GM12878 (cell line): ENCODE measurements around the gene ANLN. TPM values are rescaled to one million over a fixed set of nuclear protein-coding genes. Genes with fewer than 3 reads are reported as not detected.

Experiments used
- ATAC-seq: fragments of 200-7000 bp; cut with Tn5 transposase; 3 replicates; pipeline ENCODE4 v1.9.1; 2020; ENCODE audit warnings: mild to moderate bottlenecking, moderate library complexity
- BruUV-seq: library from RNA; stranded (reverse); fragments of 400-500 nt; replicated peaks from 2 replicates; lab custom pipeline; 2021; lab: Mats Ljungman, UMichigan
- CTCF ChIA-PET: fragments of 300-600 bp; sonication (Branson Sonifier 250); formaldehyde crosslinking; extraction: SDS; loops from one replicate; lab custom pipeline; 2021; ENCODE audit warnings: inconsistent platforms; lab: Yijun Ruan, JAX
- POLR2A ChIA-PET: fragments of 350-600 bp; formaldehyde crosslinking; extraction: SDS; loops from one replicate; lab custom pipeline; 2021; ENCODE audit warnings: inconsistent platforms; lab: Charles Lee
- RAD21 ChIA-PET: fragments of 300-600 bp; sonication (Branson Sonifier 250); formaldehyde crosslinking; loops from one replicate; lab custom pipeline; 2023; ENCODE audit warnings: antibody characterized with exemption; ENCODE audit not compliant: unreplicated experiment; lab: Charles Lee
- SMC1A ChIA-PET: fragments of 300-600 bp; sonication (Branson Sonifier 250); formaldehyde crosslinking; loops from one replicate; lab custom pipeline; 2023; ENCODE audit not compliant: unreplicated experiment, uncharacterized antibody; lab: Charles Lee
- DNase-seq: peaks from one replicate; pipeline ENCODE4 v3.0.0-alpha.2; 2011; ENCODE audit warnings: low read depth, low spot score
- FAIRE-seq: peaks from 3 replicates; lab custom pipeline; 2011; peaks lifted over from hg19 to GRCh38; lab: Jason Lieb, UNC
- H2AFZ ChIP-seq: 2 replicates; pipeline ENCODE4 v1.6.0; 2011; ENCODE audit warnings: low read depth, low read length, control low read depth; ENCODE audit not compliant: control insufficient read depth
- H3K27ac ChIP-seq: 2 replicates; pipeline ENCODE4 v1.5.1; 2011; ENCODE audit warnings: control low read depth; ENCODE audit not compliant: control insufficient read depth, insufficient read depth
- H3K27me3 ChIP-seq, 2 experiments: replicated peaks in 1 of 2; 2 replicates each; pipeline versions ENCODE4 v1.6.0 to v1.6.1; 2011; ENCODE audit warnings: low read length in 1 of 2; ENCODE audit not compliant: control insufficient read depth in 2 of 2, insufficient read depth in 2 of 2
- H3K36me3 ChIP-seq, 2 experiments: 2 replicates each; pipeline ENCODE4 v1.5.1; 2011; ENCODE audit warnings: low read length in 1 of 2; ENCODE audit not compliant: control insufficient read depth in 2 of 2, insufficient read depth in 2 of 2
- H3K4me1 ChIP-seq: 2 replicates; pipeline ENCODE4 v1.6.1; 2011; ENCODE audit warnings: mild to moderate bottlenecking, low read length, moderate library complexity, mixed read lengths; ENCODE audit not compliant: control insufficient read depth, insufficient read depth
- H3K4me2 ChIP-seq: 2 replicates; pipeline ENCODE4 v1.6.0; 2011; ENCODE audit warnings: control low read depth; ENCODE audit not compliant: control insufficient read depth, insufficient read depth
- H3K4me3 ChIP-seq: fragments of 200-600 bp; sonication (generic); 2 replicates; pipeline ENCODE4 v1.5.1; 2016
- H3K79me2 ChIP-seq: 2 replicates; pipeline ENCODE4 v1.6.0; 2011; ENCODE audit warnings: low read length; ENCODE audit not compliant: control insufficient read depth, insufficient read depth
- H3K9ac ChIP-seq: 2 replicates; pipeline ENCODE4 v1.8.0; 2011; ENCODE audit warnings: low read length, control low read depth, mixed read lengths; ENCODE audit not compliant: control insufficient read depth, insufficient read depth
- H3K9me3 ChIP-seq: replicated peaks from 3 replicates; pipeline ENCODE4 v1.5.1; 2011; ENCODE audit warnings: mild to moderate bottlenecking, low read length; ENCODE audit not compliant: control insufficient read depth, insufficient read depth
- H4K20me1 ChIP-seq: 2 replicates; pipeline ENCODE4 v1.6.0; 2011; ENCODE audit not compliant: control insufficient read depth, insufficient read depth
- BMI1 ChIP-seq: fragments of 450-650 bp; IDR thresholded peaks from 2 replicates; pipeline ENCODE4 v1.6.1; 2016; ENCODE audit warnings: mild to moderate bottlenecking, moderate library complexity, borderline replicate concordance
- ETV6 ChIP-seq, 2 experiments: fragments of 450-650 bp in 1 of 2; IDR thresholded peaks in 1 of 2; conservative IDR thresholded peaks in 1 of 2; 2 replicates each; pipeline ENCODE4 v1.6.1; 2014; ENCODE audit warnings: antibody characterized with exemption in 1 of 2, borderline replicate concordance in 1 of 2, low read depth in 1 of 2, mild to moderate bottlenecking in 1 of 2, moderate library complexity in 1 of 2
- HDAC2 ChIP-seq: fragments of 200-600 bp; sonication (generic); IDR thresholded peaks from 2 replicates; pipeline ENCODE4 v1.6.1; 2017
- HDAC6 ChIP-seq: fragments of 200-600 bp; sonication (generic); IDR thresholded peaks from one replicate; pipeline ENCODE4 v1.8.0; 2017; ENCODE audit warnings: antibody characterized with exemption; ENCODE audit not compliant: unreplicated experiment
- SMAD1 ChIP-seq: fragments of 450-650 bp; IDR thresholded peaks from 2 replicates; pipeline ENCODE4 v1.6.1; 2018; ENCODE audit warnings: mild to moderate bottlenecking, low read depth; ENCODE audit not compliant: partially characterized antibody
- SMARCA5 ChIP-seq: fragments of 450-650 bp; IDR thresholded peaks from 2 replicates; pipeline ENCODE4 v1.6.1; 2017; ENCODE audit warnings: mild to moderate bottlenecking
- SMC3 ChIP-seq: IDR thresholded peaks from 2 replicates; pipeline ENCODE4 v1.6.1; 2011; ENCODE audit warnings: low read length, improper control_type of control experiment, borderline replicate concordance
- TBL1XR1 ChIP-seq: IDR thresholded peaks from 2 replicates; pipeline ENCODE4 v1.6.1; 2012; ENCODE audit warnings: low read depth, low read length, improper control_type of control experiment
- WGBS: methylation state at CpG from one replicate; pipeline ENCODE4 v1.1.6; 2016; ENCODE audit warnings: low lambda C conversion rate; ENCODE audit not compliant: insufficient replicate concordance, insufficient coverage; ENCODE audit errors: missing lambda C conversion rate; 5-methylcytosine and 5-hydroxymethylcytosine counted together
- in situ Hi-C: fragments of 300-500 bp; cut with MboI; formaldehyde crosslinking; loops from 9 replicates; pipeline ENCODE4 v1.14.3; 2018; ENCODE audit warnings: mixed read lengths
- intact Hi-C: fragments of 100-400 bp; cut with micrococcal nuclease; formaldehyde crosslinking; loops from one replicate; pipeline ENCODE4 v1.14.2; 2022; ENCODE audit not compliant: unreplicated experiment
- polyA plus RNA-seq, 11 experiments: library from polyadenylated mRNA; depleted of rRNA in 4 of 11; unstranded in 6 of 11; stranded (reverse) in 5 of 11; fragments of >200 nt; fragmentation: Nextera tagmentation in 4 of 11; fragmentation: Illumina TruSeq in 1 of 11; extraction: Ambion mirVana in 4 of 11; extraction: Trizol in 1 of 11; gene quantifications; 1 replicate in 1 of 11; 2 replicates in 10 of 11; pipeline versions ENCODE4 v1.2.1 to v1.2.3, GENCODE V29; 2011 to 2016; ENCODE audit warnings: inconsistent platforms in 2 of 11, missing spikeins in 2 of 11, low read depth in 1 of 11
- total RNA-seq, 4 experiments: library from RNA; depleted of rRNA in 3 of 4; stranded (reverse); fragments of >200 nt in 3 of 4; fragmentation: Illumina TruSeq in 1 of 4; extraction: Trizol in 1 of 4; gene quantifications; 2 replicates each; pipeline versions ENCODE4 v1.2.1 to v1.2.3, GENCODE V29; 2013 to 2021
- TF ChIP-seq, protein P1 (sequence below): fragments of 450-650 bp; IDR thresholded peaks from 2 replicates; pipeline ENCODE4 v1.6.1; 2018; ENCODE audit warnings: borderline replicate concordance, mild to moderate bottlenecking; ENCODE audit not compliant: partially characterized antibody
- TF ChIP-seq, protein P2 (sequence below): fragments of 450-650 bp; formaldehyde crosslinking; IDR thresholded peaks from 2 replicates; pipeline ENCODE4 v1.5.0; 2022; ENCODE audit warnings: mild to moderate bottlenecking, missing genetic modification characterization
- TF ChIP-seq, protein P3 (sequence below): IDR thresholded peaks from 2 replicates; pipeline ENCODE4 v1.6.1; 2012; ENCODE audit warnings: low read depth, low read length, improper control_type of control experiment
- TF ChIP-seq, protein P4 (sequence below): IDR thresholded peaks from 2 replicates; pipeline ENCODE4 v1.6.1; 2012; ENCODE audit warnings: mild to moderate bottlenecking, low read depth, low read length

ANLN gene
- total and polyA plus RNA-seq, 10 of the 15 experiments (the other 5 are each of a cell fraction or from before 2014, with no cell fraction given), result 9.5 to 32.1 (median 24.2) TPM

DNA sequence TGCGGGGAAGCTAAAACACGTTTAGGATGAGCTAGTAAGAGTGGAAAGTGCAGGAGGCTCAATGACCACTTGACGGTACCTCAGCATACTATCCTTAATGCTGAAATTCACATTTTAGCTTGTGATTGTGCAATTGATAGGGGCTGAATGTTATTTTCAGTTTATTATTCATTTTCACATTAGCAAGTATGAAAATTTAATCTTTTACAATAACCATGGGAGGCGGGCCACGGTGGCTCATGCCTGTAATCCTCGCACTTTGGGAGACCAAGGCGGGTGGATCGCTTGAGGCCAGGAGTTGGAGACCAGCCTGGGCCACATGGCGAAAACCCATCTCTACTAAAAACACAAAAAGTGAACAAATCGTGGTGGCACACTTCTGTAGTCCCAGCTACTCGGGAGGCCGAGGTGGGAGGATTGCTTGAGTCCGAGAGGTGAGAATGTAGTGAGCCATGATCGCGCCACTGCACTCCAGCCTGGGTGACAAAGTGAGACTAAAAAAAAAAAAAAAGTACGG, 22.0 kb upstream of the ANLN start:
- ChIA-PET CTCF (interaction anchor here (0.6 to 2.9 kb wide), 19 partner anchors 10 to 834 kb away, joined by 3 to 24 read pairs (median 4); partner anchors contain the start of gene ANLN), POLR2A (interaction anchor here (1.2 kb wide), 1 partner anchor 23 kb away, joined by 4 read pairs; no protein-coding TSS in a partner anchor), SMC1A (interaction anchor here (0.6 to 2.0 kb wide), 4 partner anchors 10 to 25 kb away, joined by 3 to 7 read pairs (median 4); no protein-coding TSS in a partner anchor), RAD21 (interaction anchor here (0.7 to 0.9 kb wide), 2 partner anchors 26 to 382 kb away, joined by 3 to 4 read pairs; no protein-coding TSS in a partner anchor)
- peak overlapping the region; percentile 76 for H3K4me3 ChIP-seq
- H3K4me2 ChIP-seq, result peak overlapping the region; percentile 78
- ATAC-seq (no peak), DNase-seq (no peak), FAIRE-seq (no peak)
- no TSS peak for BruUV-seq
- H4K20me1 ChIP-seq, result no peaks in the 10 kb centered on the region
- H3K27me3 ChIP-seq, result no peaks in the 10 kb centered on the region; a peak in 2 of 4 replicates
- intact Hi-C loops, result loop anchor here (2.0 kb wide), 1 partner anchor 21 kb away; the partner anchor contains the start of gene ANLN
- no peak overlapping the region for H3K9ac ChIP-seq
- in situ Hi-C loops, result no loop called here
- H3K36me3 ChIP-seq, result no peaks in the 10 kb centered on the region
- H3K4me1 ChIP-seq, result no peaks in the 10 kb centered on the region
- peak overlapping the region; percentile 87 for H2AFZ ChIP-seq
- no peaks in the 10 kb centered on the region for H3K9me3 ChIP-seq
- no peaks in the 10 kb centered on the region for H3K79me2 ChIP-seq
- H3K27ac ChIP-seq, result no peak overlapping the region
- 49% methylated on average over 16 of the region's 16 CpGs for WGBS
- TF ChIP-seq ETV6 (conservative IDR thresholded peaks at IDR 0.05 in 1 of 2, IDR thresholded peaks at IDR 0.05 in 1 of 2; ENCODE audit: borderline replicate concordance in 1 of 2, low read depth in 1 of 2), result no peak
- TF ChIP-seq, protein P1, sequence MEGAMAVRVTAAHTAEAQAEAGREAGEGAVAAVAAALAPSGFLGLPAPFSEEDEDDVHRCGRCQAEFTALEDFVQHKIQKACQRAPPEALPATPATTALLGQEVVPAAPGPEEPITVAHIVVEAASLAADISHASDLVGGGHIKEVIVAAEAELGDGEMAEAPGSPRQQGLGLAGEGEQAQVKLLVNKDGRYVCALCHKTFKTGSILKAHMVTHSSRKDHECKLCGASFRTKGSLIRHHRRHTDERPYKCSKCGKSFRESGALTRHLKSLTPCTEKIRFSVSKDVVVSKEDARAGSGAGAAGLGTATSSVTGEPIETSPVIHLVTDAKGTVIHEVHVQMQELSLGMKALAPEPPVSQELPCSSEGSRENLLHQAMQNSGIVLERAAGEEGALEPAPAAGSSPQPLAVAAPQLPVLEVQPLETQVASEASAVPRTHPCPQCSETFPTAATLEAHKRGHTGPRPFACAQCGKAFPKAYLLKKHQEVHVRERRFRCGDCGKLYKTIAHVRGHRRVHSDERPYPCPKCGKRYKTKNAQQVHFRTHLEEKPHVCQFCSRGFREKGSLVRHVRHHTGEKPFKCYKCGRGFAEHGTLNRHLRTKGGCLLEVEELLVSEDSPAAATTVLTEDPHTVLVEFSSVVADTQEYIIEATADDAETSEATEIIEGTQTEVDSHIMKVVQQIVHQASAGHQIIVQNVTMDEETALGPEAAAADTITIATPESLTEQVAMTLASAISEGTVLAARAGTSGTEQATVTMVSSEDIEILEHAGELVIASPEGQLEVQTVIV, result no peak
- no peak for TF ChIP-seq SMAD1
- TF ChIP-seq, protein P2, sequence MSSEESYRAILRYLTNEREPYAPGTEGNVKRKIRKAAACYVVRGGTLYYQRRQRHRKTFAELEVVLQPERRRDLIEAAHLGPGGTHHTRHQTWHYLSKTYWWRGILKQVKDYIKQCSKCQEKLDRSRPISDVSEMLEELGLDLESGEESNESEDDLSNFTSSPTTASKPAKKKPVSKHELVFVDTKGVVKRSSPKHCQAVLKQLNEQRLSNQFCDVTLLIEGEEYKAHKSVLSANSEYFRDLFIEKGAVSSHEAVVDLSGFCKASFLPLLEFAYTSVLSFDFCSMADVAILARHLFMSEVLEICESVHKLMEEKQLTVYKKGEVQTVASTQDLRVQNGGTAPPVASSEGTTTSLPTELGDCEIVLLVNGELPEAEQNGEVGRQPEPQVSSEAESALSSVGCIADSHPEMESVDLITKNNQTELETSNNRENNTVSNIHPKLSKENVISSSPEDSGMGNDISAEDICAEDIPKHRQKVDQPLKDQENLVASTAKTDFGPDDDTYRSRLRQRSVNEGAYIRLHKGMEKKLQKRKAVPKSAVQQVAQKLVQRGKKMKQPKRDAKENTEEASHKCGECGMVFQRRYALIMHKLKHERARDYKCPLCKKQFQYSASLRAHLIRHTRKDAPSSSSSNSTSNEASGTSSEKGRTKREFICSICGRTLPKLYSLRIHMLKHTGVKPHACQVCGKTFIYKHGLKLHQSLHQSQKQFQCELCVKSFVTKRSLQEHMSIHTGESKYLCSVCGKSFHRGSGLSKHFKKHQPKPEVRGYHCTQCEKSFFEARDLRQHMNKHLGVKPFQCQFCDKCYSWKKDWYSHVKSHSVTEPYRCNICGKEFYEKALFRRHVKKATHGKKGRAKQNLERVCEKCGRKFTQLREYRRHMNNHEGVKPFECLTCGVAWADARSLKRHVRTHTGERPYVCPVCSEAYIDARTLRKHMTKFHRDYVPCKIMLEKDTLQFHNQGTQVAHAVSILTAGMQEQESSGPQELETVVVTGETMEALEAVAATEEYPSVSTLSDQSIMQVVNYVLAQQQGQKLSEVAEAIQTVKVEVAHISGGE (CRISPR knock-in tag), result no peak
- no peak for TF ChIP-seq HDAC2
- TF ChIP-seq HDAC6, result no peak
- no peak for TF ChIP-seq SMC3
- TF ChIP-seq, protein P3, sequence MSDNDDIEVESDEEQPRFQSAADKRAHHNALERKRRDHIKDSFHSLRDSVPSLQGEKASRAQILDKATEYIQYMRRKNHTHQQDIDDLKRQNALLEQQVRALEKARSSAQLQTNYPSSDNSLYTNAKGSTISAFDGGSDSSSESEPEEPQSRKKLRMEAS, result no peak
- no peak for TF ChIP-seq TBL1XR1
- no peak for TF ChIP-seq BMI1
- no peak for TF ChIP-seq SMARCA5
- TF ChIP-seq, protein P4, sequence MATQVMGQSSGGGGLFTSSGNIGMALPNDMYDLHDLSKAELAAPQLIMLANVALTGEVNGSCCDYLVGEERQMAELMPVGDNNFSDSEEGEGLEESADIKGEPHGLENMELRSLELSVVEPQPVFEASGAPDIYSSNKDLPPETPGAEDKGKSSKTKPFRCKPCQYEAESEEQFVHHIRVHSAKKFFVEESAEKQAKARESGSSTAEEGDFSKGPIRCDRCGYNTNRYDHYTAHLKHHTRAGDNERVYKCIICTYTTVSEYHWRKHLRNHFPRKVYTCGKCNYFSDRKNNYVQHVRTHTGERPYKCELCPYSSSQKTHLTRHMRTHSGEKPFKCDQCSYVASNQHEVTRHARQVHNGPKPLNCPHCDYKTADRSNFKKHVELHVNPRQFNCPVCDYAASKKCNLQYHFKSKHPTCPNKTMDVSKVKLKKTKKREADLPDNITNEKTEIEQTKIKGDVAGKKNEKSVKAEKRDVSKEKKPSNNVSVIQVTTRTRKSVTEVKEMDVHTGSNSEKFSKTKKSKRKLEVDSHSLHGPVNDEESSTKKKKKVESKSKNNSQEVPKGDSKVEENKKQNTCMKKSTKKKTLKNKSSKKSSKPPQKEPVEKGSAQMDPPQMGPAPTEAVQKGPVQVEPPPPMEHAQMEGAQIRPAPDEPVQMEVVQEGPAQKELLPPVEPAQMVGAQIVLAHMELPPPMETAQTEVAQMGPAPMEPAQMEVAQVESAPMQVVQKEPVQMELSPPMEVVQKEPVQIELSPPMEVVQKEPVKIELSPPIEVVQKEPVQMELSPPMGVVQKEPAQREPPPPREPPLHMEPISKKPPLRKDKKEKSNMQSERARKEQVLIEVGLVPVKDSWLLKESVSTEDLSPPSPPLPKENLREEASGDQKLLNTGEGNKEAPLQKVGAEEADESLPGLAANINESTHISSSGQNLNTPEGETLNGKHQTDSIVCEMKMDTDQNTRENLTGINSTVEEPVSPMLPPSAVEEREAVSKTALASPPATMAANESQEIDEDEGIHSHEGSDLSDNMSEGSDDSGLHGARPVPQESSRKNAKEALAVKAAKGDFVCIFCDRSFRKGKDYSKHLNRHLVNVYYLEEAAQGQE, result no peak
